Mesendoderm (in vitro differentiated cells): ENCODE data around the gene ATRN.

Experiments
- DNase-seq: peaks from one replicate; pipeline ENCODE4 v3.0.0; 2013
- H2AK5ac ChIP-seq: 2 replicates; pipeline ENCODE4 v1.6.1; 2013; ENCODE audit warnings: low read length, inconsistent platforms
- H2BK120ac ChIP-seq: 2 replicates; pipeline ENCODE4 v1.6.1; 2013; ENCODE audit warnings: low read depth, mild to moderate bottlenecking, low read length, moderate library complexity, mixed read lengths
- H2BK15ac ChIP-seq: replicated peaks from 2 replicates; pipeline ENCODE4 v1.6.1; 2013; ENCODE audit warnings: low read depth, mild to moderate bottlenecking, moderate library complexity
- H2BK5ac ChIP-seq: 2 replicates; pipeline ENCODE4 v1.6.1; 2013; ENCODE audit warnings: low read length, inconsistent platforms
- H3K18ac ChIP-seq: 2 replicates; pipeline ENCODE4 v1.6.1; 2013; ENCODE audit warnings: mild to moderate bottlenecking, low read length, mixed read lengths
- H3K23ac ChIP-seq: one replicate; pipeline ENCODE4 v1.6.1; 2013; ENCODE audit warnings: low read length
- H3K27ac ChIP-seq: 2 replicates; pipeline ENCODE4 v1.5.1; 2013; ENCODE audit warnings: low read depth, mild to moderate bottlenecking, inconsistent platforms, low read length, moderate library complexity
- H3K27me3 ChIP-seq: 2 replicates; pipeline ENCODE4 v1.6.1; 2013; ENCODE audit warnings: low read length, control low read depth, mild to moderate bottlenecking, inconsistent platforms; ENCODE audit not compliant: insufficient read depth, poor library complexity
- H3K36me3 ChIP-seq: 2 replicates; pipeline ENCODE4 v1.6.1; 2013; ENCODE audit warnings: low read length, inconsistent platforms; ENCODE audit not compliant: control insufficient read depth, insufficient read depth
- H3K4ac ChIP-seq: one replicate; pipeline ENCODE4 v1.6.1; 2013; ENCODE audit warnings: low read depth, mild to moderate bottlenecking, low read length, moderate library complexity
- H3K4me1 ChIP-seq: 2 replicates; pipeline ENCODE4 v1.6.1; 2013; ENCODE audit warnings: low read depth, low read length, inconsistent platforms; ENCODE audit not compliant: control insufficient read depth
- H3K4me2 ChIP-seq: 2 replicates; pipeline ENCODE4 v1.6.1; 2013; ENCODE audit warnings: low read length
- H3K4me3 ChIP-seq: 2 replicates; pipeline ENCODE4 v1.5.1; 2013; ENCODE audit warnings: mild to moderate bottlenecking, low read length
- H3K56ac ChIP-seq: one replicate; pipeline ENCODE4 v1.6.1; 2013; ENCODE audit warnings: low read length
- H3K79me1 ChIP-seq: 2 replicates; pipeline ENCODE4 v1.6.1; 2013; ENCODE audit warnings: low read length, inconsistent platforms
- H3K79me2 ChIP-seq: 2 replicates; pipeline ENCODE4 v1.6.1; 2013; ENCODE audit warnings: mild to moderate bottlenecking, low read length; ENCODE audit not compliant: control insufficient read depth, insufficient read depth
- H3K9ac ChIP-seq: 2 replicates; pipeline ENCODE4 v1.6.1; 2013; ENCODE audit warnings: low read length, inconsistent platforms
- H4K5ac ChIP-seq: one replicate; pipeline ENCODE4 v1.6.1; 2013; ENCODE audit warnings: low read length
- H4K8ac ChIP-seq: one replicate; pipeline ENCODE4 v1.6.1; 2013; ENCODE audit warnings: low read depth, mild to moderate bottlenecking, control low read depth, low read length, moderate library complexity
- WGBS: extraction: QIAGEN DNeasy Blood & Tissue Kit; methylation state at CpG from one replicate; pipeline ENCODE4 v1.1.7; 2013; ENCODE audit warnings: low lambda C conversion rate, missing lambda C conversion rate; ENCODE audit not compliant: insufficient coverage; ENCODE audit errors: extremely low coverage; 5-methylcytosine and 5-hydroxymethylcytosine counted together

ATRN gene

GRCh38 chr20:3673221-3674070 lies 202.6 kb downstream of the ATRN start:
- H4K5ac ChIP-seq, result no peak overlapping the region
- H3K27me3 ChIP-seq, result peaks cover 2% of the 10 kb centered on the region
- no peaks in the 10 kb centered on the region for H3K36me3 ChIP-seq
- H3K79me2 ChIP-seq, result no peaks in the 10 kb centered on the region
- H3K4me3 ChIP-seq, result no peak overlapping the region
- H3K4ac ChIP-seq, result no peak overlapping the region
- no peak overlapping the region for H3K18ac ChIP-seq
- no peak overlapping the region for H2BK15ac ChIP-seq
- no peak overlapping the region for H2BK5ac ChIP-seq
- H3K4me2 ChIP-seq, result no peak overlapping the region
- no peak overlapping the region for H3K56ac ChIP-seq
- no peak overlapping the region for H4K8ac ChIP-seq
- no peaks in the 10 kb centered on the region for H3K4me1 ChIP-seq
- H3K27ac ChIP-seq, result no peak overlapping the region
- H2BK120ac ChIP-seq, result no peak overlapping the region
- H3K9ac ChIP-seq, result no peak overlapping the region
- DNase-seq, result no peak
- no peak overlapping the region for H2AK5ac ChIP-seq
- WGBS, result no CpG with 5 or more reads among the region's 90 CpGs
- no peaks in the 10 kb centered on the region for H3K79me1 ChIP-seq
- H3K23ac ChIP-seq, result no peak overlapping the region

GRCh38 chr20:3674447-3674846 lies 203.6 kb downstream of the ATRN start:
- Histone ChIP-seq H3K9ac (no peak overlapping the region), H4K8ac (no peak overlapping the region), H3K79me2 (no peaks in the 10 kb centered on the region), H2BK15ac (no peak overlapping the region), H2BK5ac (no peak overlapping the region), H3K27ac (no peak overlapping the region), H3K27me3 (peaks cover 2% of the 10 kb centered on the region), H4K5ac (no peak overlapping the region), H2BK120ac (no peak overlapping the region), H2AK5ac (no peak overlapping the region), H3K18ac (no peak overlapping the region), H3K79me1 (no peaks in the 10 kb centered on the region), H3K36me3 (no peaks in the 10 kb centered on the region), H3K56ac (no peak overlapping the region), H3K4ac (no peak overlapping the region), H3K4me1 (no peaks in the 10 kb centered on the region), H3K4me3 (no peak overlapping the region), H3K4me2 (no peak overlapping the region), H3K23ac (no peak overlapping the region)
- DNase-seq, result no peak
- WGBS, result no CpG with 5 or more reads among the region's 10 CpGs

GRCh38 chr20:3674995-3675900 lies 204.4 kb downstream of the ATRN start:
- DNase-seq, result no peak
- Histone ChIP-seq H3K23ac (no peak overlapping the region), H2BK120ac (no peak overlapping the region), H3K27ac (no peak overlapping the region), H4K5ac (no peak overlapping the region), H4K8ac (no peak overlapping the region), H3K56ac (no peak overlapping the region), H3K4ac (no peak overlapping the region), H3K4me1 (no peaks in the 10 kb centered on the region), H3K4me2 (no peak overlapping the region), H3K18ac (no peak overlapping the region), H3K79me2 (no peaks in the 10 kb centered on the region), H2AK5ac (no peak overlapping the region), H3K79me1 (no peaks in the 10 kb centered on the region), H3K4me3 (no peak overlapping the region), H3K27me3 (peaks cover 2% of the 10 kb centered on the region), H3K36me3 (no peaks in the 10 kb centered on the region), H2BK15ac (no peak overlapping the region), H3K9ac (no peak overlapping the region), H2BK5ac (no peak overlapping the region)
- WGBS, result no CpG with 5 or more reads among the region's 13 CpGs

- Histone ChIP-seq H3K27ac (no peak overlapping the region), H2BK5ac (no peak overlapping the region), H3K4me2 (no peak overlapping the region), H4K8ac (no peak overlapping the region), H3K18ac (no peak overlapping the region), H3K4me1 (no peaks in the 10 kb centered on the region), H3K79me1 (no peaks in the 10 kb centered on the region), H4K5ac (no peak overlapping the region), H3K27me3 (peaks cover 2% of the 10 kb centered on the region), H2AK5ac (no peak overlapping the region), H3K4me3 (no peak overlapping the region), H2BK120ac (no peak overlapping the region), H3K56ac (no peak overlapping the region), H3K79me2 (no peaks in the 10 kb centered on the region), H3K4ac (no peak overlapping the region), H3K9ac (no peak overlapping the region), H3K23ac (no peak overlapping the region), H2BK15ac (no peak overlapping the region), H3K36me3 (no peaks in the 10 kb centered on the region)
- no CpG with 5 or more reads among the region's 8 CpGs for WGBS
- DNase-seq, result no peak
Observed at GRCh38 chr20:3677733-3678132, 206.9 kb downstream of the ATRN start.

- no CpG with 5 or more reads among the region's 2 CpGs for WGBS
- H4K5ac ChIP-seq, result no peak overlapping the region
- no peaks in the 10 kb centered on the region for H3K27me3 ChIP-seq
Observed at GRCh38 chr20:3678198-3678597, 207.4 kb downstream of the ATRN start.

More at GRCh38 chr20:3678198-3678597, 207.4 kb downstream of the ATRN start:
- Histone ChIP-seq H3K79me1 (no peaks in the 10 kb centered on the region), H2BK15ac (no peak overlapping the region), H2BK120ac (no peak overlapping the region), H3K4me1 (no peaks in the 10 kb centered on the region), H3K4ac (no peak overlapping the region), H3K4me3 (no peak overlapping the region), H3K56ac (no peak overlapping the region), H3K4me2 (no peak overlapping the region), H2BK5ac (no peak overlapping the region), H3K27ac (no peak overlapping the region), H2AK5ac (no peak overlapping the region), H3K36me3 (no peaks in the 10 kb centered on the region), H3K23ac (no peak overlapping the region), H3K18ac (no peak overlapping the region), H4K8ac (no peak overlapping the region), H3K9ac (no peak overlapping the region), H3K79me2 (no peaks in the 10 kb centered on the region)
- DNase-seq, result no peak
